Nucleus accumbens (tissue), 56 donors: Measurements from ENCODE around the gene CYP27B1.
"Not testable (repeated sequence)": the region's sequence is repeated elsewhere in the genome, so short reads cannot be mapped to it uniquely, and the experiment has no call there.

Experiments
- DNase-seq, 56 donors: peaks; one replicate each; lab custom pipeline; 2025; lab: John Stamatoyannopoulos, UW

CYP27B1 gene

GRCh38 chr12:57783861-57784260 lies 17.0 kb upstream of the CYP27B1 start:
- DNase-seq: no peak

GRCh38 chr12:57783466-57783801 lies 16.6 kb upstream of the CYP27B1 start:
- DNase-seq: no peak

- DNase-seq: peak; percentile 28 to 98 (median 90)
These were observed 16.0 kb upstream of the CYP27B1 start, which contains the start of gene TSFM for GRCh38 chr12:57782608-57783465. Gene TSFM (plus strand): TSS chr12:57782787. CDS start chr12:57782802, 15 bp downstream.

GRCh38 chr12:57782243-57782607 lies 15.3 kb upstream of the CYP27B1 start:
- DNase-seq: no peak

GRCh38 chr12:57781801-57782200 lies 14.9 kb upstream of the CYP27B1 start:
- no peak for DNase-seq

GRCh38 chr12:57781244-57781643 lies 14.4 kb upstream of the CYP27B1 start:
- DNase-seq: no peak

GRCh38 chr12:57780284-57780897 lies 13.5 kb upstream of the CYP27B1 start:
- no peak for DNase-seq

GRCh38 chr12:57779736-57780135 lies 12.9 kb upstream of the CYP27B1 start:
- DNase-seq: no peak

GRCh38 chr12:57777911-57778310 lies 11.0 kb upstream of the CYP27B1 start:
- no peak for DNase-seq

GRCh38 chr12:57777367-57777766 lies 10.5 kb upstream of the CYP27B1 start:
- DNase-seq: no peak

- no peak for DNase-seq
These were observed 9.3 kb upstream of the CYP27B1 start for GRCh38 chr12:57776247-57776587.

- no peak for DNase-seq
These were observed 8.8 kb upstream of the CYP27B1 start for GRCh38 chr12:57775563-57776246.

GRCh38 chr12:57775044-57775443 lies 8.2 kb upstream of the CYP27B1 start:
- no peak for DNase-seq

GRCh38 chr12:57774634-57775033 lies 7.8 kb upstream of the CYP27B1 start:
- not testable (repeated sequence) for DNase-seq

GRCh38 chr12:57772429-57773322 lies 5.8 kb upstream of the CYP27B1 start, which contains the start of gene EEF1AKMT3:
Gene EEF1AKMT3 (plus strand): TSS chr12:57772614. CDS start chr12:57772725, 111 bp downstream.
- DNase-seq: peak in 35 of 56 donors; percentile 21 to 76 (median 58)

GRCh38 chr12:57771873-57772428 lies 5.1 kb upstream of the CYP27B1 start, which contains the start of gene METTL1:
Gene METTL1 (minus strand): TSS chr12:57772105. CDS start chr12:57772083, 22 bp downstream.
- DNase-seq: peak; percentile 57 to 98 (median 91)

GRCh38 chr12:57771236-57771872 lies 4.5 kb upstream of the CYP27B1 start:
- peak in 23 of 56 donors; percentile 52 to 92 (median 79) for DNase-seq

GRCh38 chr12:57770734-57771133 lies 3.9 kb upstream of the CYP27B1 start:
- no peak for DNase-seq

GRCh38 chr12:57769594-57769993 lies 2.7 kb upstream of the CYP27B1 start:
- DNase-seq: no peak
